NCI-H2171 (cell line): ENCODE data around the gene LRP5.
"Not testable (repeated sequence)": the region's sequence is repeated elsewhere in the genome, so short reads cannot be mapped to it uniquely, and the experiment has no call there.

Experiments used
- DNase-seq: peaks from one replicate; lab custom pipeline; 2025; lab: John Stamatoyannopoulos, UW

Gene LRP5

GRCh38 chr11:68392822-68393221, 80.4 kb downstream of the LRP5 start:
- no peak for DNase-seq

- peak; percentile 62 for DNase-seq
Observed at GRCh38 chr11:68396516-68396915, 84.1 kb downstream of the LRP5 start.

- DNase-seq: no peak
Observed at GRCh38 chr11:68397256-68397655, 84.9 kb downstream of the LRP5 start.

GRCh38 chr11:68398995-68399851, 86.8 kb downstream of the LRP5 start:
- no peak for DNase-seq

GRCh38 chr11:68399916-68400315, 87.5 kb downstream of the LRP5 start:
- no peak for DNase-seq

GRCh38 chr11:68400584-68400983, 88.2 kb downstream of the LRP5 start:
- not testable (repeated sequence) for DNase-seq

GRCh38 chr11:68401856-68402255, 89.5 kb downstream of the LRP5 start:
- no peak for DNase-seq

GRCh38 chr11:68402355-68403031, 90.1 kb downstream of the LRP5 start:
- no peak for DNase-seq

GRCh38 chr11:68403424-68403823, 91.0 kb downstream of the LRP5 start:
- no peak for DNase-seq

- no peak for DNase-seq
Observed at GRCh38 chr11:68403831-68404230, 91.4 kb downstream of the LRP5 start.

- DNase-seq: no peak
Observed at GRCh38 chr11:68406324-68407313, 94.2 kb downstream of the LRP5 start.

- no peak for DNase-seq
Observed at GRCh38 chr11:68408512-68408911, 96.1 kb downstream of the LRP5 start.

- no peak for DNase-seq
Observed at GRCh38 chr11:68409748-68410344, 97.5 kb downstream of the LRP5 start.

- DNase-seq: no peak
Observed at GRCh38 chr11:68411501-68411991, 99.2 kb downstream of the LRP5 start.

- no peak for DNase-seq
Observed at GRCh38 chr11:68412593-68413475, 100.4 kb downstream of the LRP5 start.

GRCh38 chr11:68413591-68413999, 101.2 kb downstream of the LRP5 start:
- DNase-seq: no peak

GRCh38 chr11:68414496-68415221, 102.3 kb downstream of the LRP5 start:
- DNase-seq: no peak

- DNase-seq: no peak
Observed at GRCh38 chr11:68416070-68416578, 103.7 kb downstream of the LRP5 start.

GRCh38 chr11:68418648-68419047, 106.3 kb downstream of the LRP5 start:
- no peak for DNase-seq

GRCh38 chr11:68420171-68420570, 107.8 kb downstream of the LRP5 start:
- no peak for DNase-seq
